ENCODE results near the gene BLMH. TPM values are rescaled to one million over a fixed set of nuclear protein-coding genes. Genes with fewer than 3 reads are reported as not detected.

The BLMH gene
- total RNA-seq, 4 donors from 2014 or later: 17.5 to 31.7 (median 27.1) TPM

- H3K36me3 ChIP-seq: peaks cover 19 to 32% of the 10 kb centered on the region in 2 donors
- no peaks in the 10 kb centered on the region for H3K4me1 ChIP-seq
- intact Hi-C loops (cut with DNase I): no loop called here
- no peak for TF ChIP-seq CTCF (IDR thresholded peaks at IDR 0.05)
- TF ChIP-seq POLR2A (IDR thresholded peaks at IDR 0.05): no peak
- H3K9me3 ChIP-seq: no peaks in the 10 kb centered on the region
- H3K27me3 ChIP-seq: no peaks in the 10 kb centered on the region
- DNase-seq: no peak
- H3K4me3 ChIP-seq (replicated peaks in 1 of 3): no peak overlapping the region
- 91 to 100% methylated on average over 2 of the region's 2 CpGs for WGBS, 2 donors
- H3K27ac ChIP-seq: no peak overlapping the region
These were observed 15.8 kb downstream of the BLMH start for GRCh38 chr17:30275911-30276310.

- Histone ChIP-seq H3K27ac (no peak overlapping the region), H3K4me3 (replicated peaks in 1 of 3) (no peak overlapping the region), H3K4me1 (no peaks in the 10 kb centered on the region), H3K27me3 (no peaks in the 10 kb centered on the region), H3K36me3 (peaks cover 23 to 38% of the 10 kb centered on the region in 2 donors), H3K9me3 (no peaks in the 10 kb centered on the region)
- intact Hi-C loops (cut with DNase I): no loop called here
- DNase-seq: peak; percentile 33 to 34
- TF ChIP-seq POLR2A (IDR thresholded peaks at IDR 0.05): no peak
- no peak for TF ChIP-seq CTCF (IDR thresholded peaks at IDR 0.05)
- WGBS, 2 donors: 87 to 93% methylated on average over 3 of the region's 3 CpGs
These were observed 16.9 kb downstream of the BLMH start for GRCh38 chr17:30274887-30275286.

GRCh38 chr17:30273373-30273772, 18.4 kb downstream of the BLMH start:
- Histone ChIP-seq H3K36me3 (peaks cover 25 to 33% of the 10 kb centered on the region in 2 donors), H3K4me1 (no peaks in the 10 kb centered on the region), H3K27ac (no peak overlapping the region), H3K27me3 (no peaks in the 10 kb centered on the region), H3K9me3 (no peaks in the 10 kb centered on the region), H3K4me3 (replicated peaks in 1 of 3) (no peak overlapping the region)
- intact Hi-C loops (cut with DNase I): no loop called here
- 91 to 95% methylated on average over 6 of the region's 6 CpGs for WGBS, 2 donors
- no peak for DNase-seq
- TF ChIP-seq POLR2A (IDR thresholded peaks at IDR 0.05) (no peak), CTCF (IDR thresholded peaks at IDR 0.05) (no peak)

- Histone ChIP-seq H3K4me1 (no peaks in the 10 kb centered on the region), H3K27me3 (no peaks in the 10 kb centered on the region), H3K4me3 (replicated peaks in 1 of 3) (no peak overlapping the region), H3K9me3 (no peaks in the 10 kb centered on the region), H3K27ac (no peak overlapping the region), H3K36me3 (peaks cover 25 to 41% of the 10 kb centered on the region in 2 donors)
- TF ChIP-seq POLR2A (IDR thresholded peaks at IDR 0.05) (no peak), CTCF (IDR thresholded peaks at IDR 0.05) (no peak)
- intact Hi-C loops (cut with DNase I): no loop called here
- 96 to 98% methylated on average over 6 of the region's 6 CpGs for WGBS, 2 donors
- no peak for DNase-seq
These were observed 20.6 kb downstream of the BLMH start for GRCh38 chr17:30271102-30271501.

- WGBS, 2 donors: 99% methylated on average over 2 of the region's 2 CpGs
- H3K4me1 ChIP-seq: peaks cover 0 to 9% of the 10 kb centered on the region in 2 donors
- H3K27ac ChIP-seq: no peak overlapping the region
- DNase-seq: no peak
- intact Hi-C loops (cut with DNase I): no loop called here
- TF ChIP-seq CTCF (IDR thresholded peaks at IDR 0.05): no peak
- TF ChIP-seq POLR2A (IDR thresholded peaks at IDR 0.05): no peak
- H3K36me3 ChIP-seq: peaks cover 21 to 35% of the 10 kb centered on the region in 2 donors
- H3K9me3 ChIP-seq: no peaks in the 10 kb centered on the region
- no peaks in the 10 kb centered on the region for H3K27me3 ChIP-seq
- no peak overlapping the region for H3K4me3 ChIP-seq (replicated peaks in 1 of 3)
These were observed 24.1 kb downstream of the BLMH start for GRCh38 chr17:30267625-30268024.

Measured in thyroid gland (tissue), 4 donors.